ENCODE results near the gene OR10AG1. TPM values are rescaled to one million over a fixed set of nuclear protein-coding genes. Genes with fewer than 3 reads are reported as not detected.

Gene OR10AG1, protein sequence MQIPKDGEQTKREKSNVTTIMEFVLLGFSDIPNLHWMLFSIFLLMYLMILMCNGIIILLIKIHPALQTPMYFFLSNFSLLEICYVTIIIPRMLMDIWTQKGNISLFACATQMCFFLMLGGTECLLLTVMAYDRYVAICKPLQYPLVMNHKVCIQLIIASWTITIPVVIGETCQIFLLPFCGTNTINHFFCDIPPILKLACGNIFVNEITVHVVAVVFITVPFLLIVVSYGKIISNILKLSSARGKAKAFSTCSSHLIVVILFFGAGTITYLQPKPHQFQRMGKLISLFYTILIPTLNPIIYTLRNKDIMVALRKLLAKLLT
- not detected for polyA plus RNA-seq (2012; ENCODE audit: insufficient read depth, insufficient read length)

GRCh38 chr11:55969845-55970244, at the start of gene OR10AG1:
TSS of gene OR10AG1 (minus strand) at chr11:55969945. CDS start at chr11:55969907, 38 bp downstream.
- no peak for DNase-seq (ENCODE audit: low read depth, low spot score)
- no peak within 1 kb of the TSS for H3K4me3 ChIP-seq (ENCODE audit: low read length)

DNA sequence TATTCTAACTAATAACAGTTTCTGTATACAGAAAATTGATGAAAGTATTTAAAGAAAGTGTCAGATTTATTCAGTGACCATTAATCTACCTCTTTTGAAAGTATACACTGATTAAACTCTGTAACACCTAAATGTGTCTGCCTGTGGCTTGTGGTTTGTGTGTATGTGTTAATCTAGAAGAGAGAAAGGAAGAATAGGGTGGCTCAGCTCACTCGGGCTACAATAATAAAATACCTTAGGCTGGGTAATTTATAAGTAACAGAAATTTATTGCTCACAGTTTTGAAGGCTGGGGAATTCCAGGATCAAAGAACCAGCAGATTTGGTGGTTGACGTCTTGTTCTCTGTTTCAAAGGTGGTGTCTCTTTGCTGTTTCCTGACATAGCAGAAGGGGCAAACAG, 44.1 kb upstream of the OR10AG1 start:
- H3K4me3 ChIP-seq (ENCODE audit: low read length) = no peak overlapping the region
- no peak for DNase-seq (ENCODE audit: low read depth, low spot score)

DNA sequence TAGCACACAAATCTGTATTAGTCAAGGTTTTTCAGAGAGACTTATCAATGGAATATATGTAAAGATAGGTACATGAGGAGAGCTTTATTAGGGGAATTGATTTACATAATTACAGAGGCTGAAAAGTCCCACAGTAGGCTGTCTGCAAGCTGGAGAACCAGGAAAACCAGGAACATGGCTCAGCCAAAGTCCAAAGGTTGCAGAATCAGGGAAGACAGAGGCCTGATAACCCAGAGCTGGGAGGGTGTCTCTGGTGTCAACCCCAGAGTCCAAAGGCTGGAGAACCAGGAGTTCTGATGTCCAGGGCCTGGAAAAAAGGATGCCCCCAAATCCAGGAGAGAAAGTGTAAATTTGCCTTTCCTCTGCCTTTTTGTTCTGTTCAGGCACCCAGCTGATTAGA, 41.0 kb upstream of the OR10AG1 start:
- no peak overlapping the region for H3K4me3 ChIP-seq (ENCODE audit: low read length)
- no peak for DNase-seq (ENCODE audit: low read depth, low spot score)

GRCh38 chr11:55994525-55994924, 24.8 kb upstream of the OR10AG1 start, which contains the start of gene OR5F1:
TSS of gene OR5F1 (minus strand) at chr11:55994625. CDS start at chr11:55994625, 0 bp downstream.
- no peak within 1 kb of the TSS for H3K4me3 ChIP-seq (ENCODE audit: low read length)
- DNase-seq (ENCODE audit: low read depth, low spot score) = no peak

- no peak for DNase-seq (ENCODE audit: low read depth, low spot score)
- H3K4me3 ChIP-seq (ENCODE audit: low read length) = no peak overlapping the region
Measured at GRCh38 chr11:55970935-55971334, 1.2 kb upstream of the OR10AG1 start.

DNA sequence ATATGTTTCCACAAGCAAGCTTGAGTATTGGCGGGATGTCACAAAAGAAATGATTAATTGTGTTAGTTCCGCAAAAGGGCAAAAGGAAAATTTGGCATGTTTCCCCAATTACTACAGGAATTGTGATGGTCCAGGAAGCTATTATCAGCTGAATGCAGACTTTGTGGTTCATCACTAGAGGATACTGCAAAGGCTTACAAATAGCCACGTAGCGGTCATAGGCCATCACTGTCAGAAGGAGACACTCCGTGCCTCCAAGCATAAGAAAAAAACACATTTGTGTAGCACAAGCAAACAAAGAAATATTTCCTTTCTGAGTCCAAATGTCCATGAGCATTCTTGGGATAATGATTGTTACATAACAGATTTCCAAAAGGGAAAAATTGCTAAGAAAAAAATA, 1.8 kb downstream of the OR10AG1 start:
- DNase-seq (ENCODE audit: low read depth, low spot score) = no peak
- H3K4me3 ChIP-seq (ENCODE audit: low read length) = no peak overlapping the region

DNA sequence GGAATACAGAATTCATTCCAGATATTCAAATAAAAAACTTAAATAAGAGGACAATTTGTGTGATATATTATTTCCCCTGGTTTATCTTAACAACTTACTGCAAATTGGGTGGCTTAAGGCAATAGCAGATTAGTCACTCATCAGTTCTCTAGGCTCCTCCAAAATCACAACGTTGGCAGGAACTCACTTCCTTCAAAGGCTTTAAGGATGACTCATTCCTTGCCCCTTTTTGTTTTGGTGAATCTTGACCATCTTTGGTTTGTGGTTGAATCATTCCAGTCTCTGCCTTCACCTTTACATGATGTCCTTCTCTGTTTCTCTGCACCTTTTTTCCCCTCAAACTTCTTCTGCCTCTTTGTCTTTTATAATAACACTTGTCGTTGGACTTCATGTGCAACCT, 3.4 kb downstream of the OR10AG1 start:
- no peak for DNase-seq (ENCODE audit: low read depth, low spot score)

GRCh38 chr11:55956521-55956920, 13.2 kb downstream of the OR10AG1 start:
- peak; percentile 79 for DNase-seq (ENCODE audit: low read depth, low spot score)

More for the DNA sequence above, 3.4 kb downstream of the OR10AG1 start:
- H3K4me3 ChIP-seq (ENCODE audit: low read length) = no peak overlapping the region

DNA sequence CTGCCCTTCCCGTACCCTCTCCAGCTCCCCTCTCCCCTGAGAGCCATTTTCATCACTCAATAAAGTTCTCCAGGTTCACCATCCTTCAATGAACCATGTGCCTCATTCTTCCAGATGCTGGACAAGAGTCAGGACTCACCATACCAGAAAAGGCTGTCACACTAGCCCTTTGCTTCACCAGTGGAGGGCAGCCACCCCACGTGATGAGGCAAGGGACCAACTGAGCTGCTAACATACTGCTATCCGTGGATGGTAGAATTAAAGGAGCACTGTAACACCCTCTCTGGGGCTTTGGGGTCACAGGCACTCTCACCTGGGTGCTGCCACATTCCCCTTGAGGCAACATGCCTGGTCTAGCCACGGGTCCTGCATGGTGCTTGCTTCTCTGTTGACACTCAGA, 20.4 kb downstream of the OR10AG1 start:
- no peak overlapping the region for H3K4me3 ChIP-seq (ENCODE audit: low read length)
- no peak for DNase-seq (ENCODE audit: low read depth, low spot score)

More at GRCh38 chr11:55956521-55956920, 13.2 kb downstream of the OR10AG1 start:
- H3K4me3 ChIP-seq (ENCODE audit: low read length) = no peak overlapping the region

DNA sequence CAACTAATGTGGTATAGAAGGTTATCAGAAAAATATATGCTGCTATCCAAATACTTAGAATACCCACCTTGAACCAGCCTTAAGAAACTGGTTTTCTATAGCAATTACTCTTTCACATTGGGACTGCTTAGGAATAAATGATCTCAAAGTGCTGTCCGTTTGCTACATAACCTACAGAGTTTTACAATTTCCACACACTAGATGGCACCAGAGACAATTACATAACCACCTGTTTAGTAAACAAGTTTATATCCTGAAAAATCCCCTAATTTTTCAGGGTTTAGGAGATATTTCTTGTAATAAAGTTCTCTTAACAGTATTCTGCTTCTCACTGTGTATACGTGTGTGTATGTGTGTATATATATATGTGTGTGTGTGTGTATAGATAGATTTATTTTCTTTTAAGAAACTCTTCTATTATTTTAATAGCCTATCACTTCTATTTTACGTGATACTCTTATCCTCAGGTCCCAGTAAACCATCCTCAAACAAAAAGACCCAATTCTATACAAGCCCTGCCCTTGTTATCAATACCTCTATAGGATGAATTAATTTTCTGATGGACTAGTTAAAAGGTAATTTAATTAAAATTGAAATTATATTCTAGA, 26.9 kb downstream of the OR10AG1 start:
- H3K4me3 ChIP-seq (ENCODE audit: low read length) = no peak overlapping the region
- peak; percentile 62 for DNase-seq (ENCODE audit: low read depth, low spot score)

GRCh38 chr11:55936300-55936699, 33.4 kb downstream of the OR10AG1 start, which contains the start of gene OR5I1:
TSS of gene OR5I1 (minus strand) at chr11:55936400. CDS start at chr11:55936400, 0 bp downstream.
- H3K4me3 ChIP-seq (ENCODE audit: low read length) = no peak within 1 kb of the TSS
- DNase-seq (ENCODE audit: low read depth, low spot score) = no peak

GRCh38 chr11:55920537-55920936, 49.2 kb downstream of the OR10AG1 start:
- no peak overlapping the region for H3K4me3 ChIP-seq (ENCODE audit: low read length)
- no peak for DNase-seq (ENCODE audit: low read depth, low spot score)
